Measurements from ENCODE around the gene HACD2. TPM values are rescaled to one million over a fixed set of nuclear protein-coding genes. Genes with fewer than 3 reads are reported as not detected.
A peak's percentile ranks its signal among the peaks of the same experiment; 100 is the strongest.

Gene HACD2
- polyA plus RNA-seq, 2 of the 4 experiments (the other 2 are of a cell fraction): 41.8 to 97.7 TPM

DNA sequence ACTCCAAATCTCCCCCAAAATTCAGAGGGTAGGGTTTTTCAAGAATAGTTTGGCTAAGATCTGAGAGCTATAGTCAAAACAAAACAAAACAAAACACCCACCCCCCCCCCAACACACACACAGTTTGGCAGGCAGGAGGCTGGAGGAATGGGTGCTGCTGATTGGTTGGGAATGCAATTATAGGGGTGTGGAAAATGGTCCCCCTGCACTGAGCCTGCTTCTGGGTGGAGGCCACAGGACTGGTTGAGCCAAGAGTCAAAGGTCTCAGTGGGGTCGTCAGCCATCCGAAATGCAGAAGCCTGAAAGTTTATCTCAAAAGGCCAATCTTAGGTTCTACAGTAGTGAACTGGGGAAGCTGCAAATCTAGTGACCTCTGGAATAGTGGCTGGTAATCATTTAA is 2.5 kb upstream of the HACD2 start:
- ChIA-PET POLR2A (no interaction called here), CTCF (interaction anchor here (0.8 to 1.6 kb wide), 5 partner anchors 11 to 115 kb away, joined by 3 to 5 read pairs (median 4); no protein-coding TSS in a partner anchor)
- ATAC-seq (no peak), FAIRE-seq (no peak), DNase-seq (ENCODE audit: low read depth in 1 of 2, low spot score in 1 of 2) (no peak)
- Histone ChIP-seq H3K27ac (no peak overlapping the region), H3K9me3 (peaks cover 39% of the 10 kb centered on the region), H3K4me2 (no peak overlapping the region), H3K4me3 (no peak overlapping the region), H3K4me1 (peaks cover 18% of the 10 kb centered on the region)
- TF ChIP-seq ZC3H11A (IDR thresholded peaks at IDR 0.05) (no peak), TP53 (CRISPR knock-in tag; IDR thresholded peaks at IDR 0.05) (no peak), ZNF302 (CRISPR knock-in tag; IDR thresholded peaks at IDR 0.05) (no peak), RARB (CRISPR knock-in tag; IDR thresholded peaks at IDR 0.05) (no peak), RNF2 (IDR thresholded peaks at IDR 0.05; ENCODE audit: borderline replicate concordance, low read depth) (no peak), MAZ (IDR thresholded peaks at IDR 0.05; ENCODE audit: borderline replicate concordance, low read depth, low read length) (no peak), ESRRA (IDR thresholded peaks at IDR 0.05; ENCODE audit: borderline replicate concordance, low read length) (no peak), NPAS2 (CRISPR knock-in tag; IDR thresholded peaks at IDR 0.05; ENCODE audit: borderline replicate concordance) (no peak), JUN (IDR thresholded peaks at IDR 0.05) (no peak), CHD2 (IDR thresholded peaks at IDR 0.05; ENCODE audit: low read length, partially characterized antibody) (no peak)
- TF ChIP-seq, protein P1, sequence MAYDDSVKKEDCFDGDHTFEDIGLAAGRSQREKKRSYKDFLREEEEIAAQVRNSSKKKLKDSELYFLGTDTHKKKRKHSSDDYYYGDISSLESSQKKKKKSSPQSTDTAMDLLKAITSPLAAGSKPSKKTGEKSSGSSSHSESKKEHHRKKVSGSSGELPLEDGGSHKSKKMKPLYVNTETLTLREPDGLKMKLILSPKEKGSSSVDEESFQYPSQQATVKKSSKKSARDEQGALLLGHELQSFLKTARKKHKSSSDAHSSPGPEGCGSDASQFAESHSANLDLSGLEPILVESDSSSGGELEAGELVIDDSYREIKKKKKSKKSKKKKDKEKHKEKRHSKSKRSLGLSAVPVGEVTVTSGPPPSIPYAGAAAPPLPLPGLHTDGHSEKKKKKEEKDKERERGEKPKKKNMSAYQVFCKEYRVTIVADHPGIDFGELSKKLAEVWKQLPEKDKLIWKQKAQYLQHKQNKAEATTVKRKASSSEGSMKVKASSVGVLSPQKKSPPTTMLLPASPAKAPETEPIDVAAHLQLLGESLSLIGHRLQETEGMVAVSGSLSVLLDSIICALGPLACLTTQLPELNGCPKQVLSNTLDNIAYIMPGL (CRISPR knock-in tag; IDR thresholded peaks at IDR 0.05; ENCODE audit: borderline replicate concordance): no peak
- 96% methylated on average over 2 of the region's 2 CpGs for WGBS (ENCODE audit: missing lambda C conversion rate)

DNA sequence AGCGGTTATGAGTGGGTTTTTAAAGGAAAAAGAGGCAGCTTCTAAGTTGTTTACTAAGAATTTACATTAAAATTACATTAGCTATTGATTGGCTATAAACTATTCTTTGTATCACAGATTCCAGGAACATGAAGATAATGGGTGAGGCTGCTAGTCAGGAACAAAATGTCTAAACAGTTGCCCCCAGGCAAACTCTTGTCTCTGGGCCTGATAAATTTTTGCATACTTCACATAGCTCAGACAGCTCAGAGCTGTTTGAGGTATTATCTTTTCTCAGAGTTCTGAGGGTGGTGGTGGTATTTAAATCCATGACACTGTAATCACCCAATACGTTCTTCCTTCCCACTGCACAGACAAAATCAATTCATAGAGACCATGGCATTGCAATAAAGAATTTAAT is 2.1 kb upstream of the HACD2 start:
- no peak for DNase-seq (ENCODE audit: low read depth in 1 of 2, low spot score in 1 of 2)
- H3K9me3 ChIP-seq: peaks cover 39% of the 10 kb centered on the region
- ChIA-PET CTCF (interaction anchor here (0.8 to 1.6 kb wide), 6 partner anchors 10 to 116 kb away, joined by 3 to 8 read pairs (median 5); no protein-coding TSS in a partner anchor), POLR2A (interaction anchor here (2.4 to 3.5 kb wide), 2 partner anchors 15 to 19 kb away, joined by 12 to 28 read pairs; no protein-coding TSS in a partner anchor)
- H3K4me3 ChIP-seq: no peak overlapping the region; the same call in 2 of the 3 replicates
- no peak for ATAC-seq
- H3K4me2 ChIP-seq: peak overlapping the region; percentile 74
- no peak for FAIRE-seq
- peaks cover 22% of the 10 kb centered on the region for H3K4me1 ChIP-seq
- TF ChIP-seq, protein P2, sequence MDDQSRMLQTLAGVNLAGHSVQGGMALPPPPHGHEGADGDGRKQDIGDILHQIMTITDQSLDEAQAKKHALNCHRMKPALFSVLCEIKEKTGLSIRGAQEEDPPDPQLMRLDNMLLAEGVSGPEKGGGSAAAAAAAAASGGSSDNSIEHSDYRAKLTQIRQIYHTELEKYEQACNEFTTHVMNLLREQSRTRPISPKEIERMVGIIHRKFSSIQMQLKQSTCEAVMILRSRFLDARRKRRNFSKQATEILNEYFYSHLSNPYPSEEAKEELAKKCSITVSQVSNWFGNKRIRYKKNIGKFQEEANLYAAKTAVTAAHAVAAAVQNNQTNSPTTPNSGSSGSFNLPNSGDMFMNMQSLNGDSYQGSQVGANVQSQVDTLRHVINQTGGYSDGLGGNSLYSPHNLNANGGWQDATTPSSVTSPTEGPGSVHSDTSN (IDR thresholded peaks at IDR 0.05): no peak
- TF ChIP-seq, protein P3, sequence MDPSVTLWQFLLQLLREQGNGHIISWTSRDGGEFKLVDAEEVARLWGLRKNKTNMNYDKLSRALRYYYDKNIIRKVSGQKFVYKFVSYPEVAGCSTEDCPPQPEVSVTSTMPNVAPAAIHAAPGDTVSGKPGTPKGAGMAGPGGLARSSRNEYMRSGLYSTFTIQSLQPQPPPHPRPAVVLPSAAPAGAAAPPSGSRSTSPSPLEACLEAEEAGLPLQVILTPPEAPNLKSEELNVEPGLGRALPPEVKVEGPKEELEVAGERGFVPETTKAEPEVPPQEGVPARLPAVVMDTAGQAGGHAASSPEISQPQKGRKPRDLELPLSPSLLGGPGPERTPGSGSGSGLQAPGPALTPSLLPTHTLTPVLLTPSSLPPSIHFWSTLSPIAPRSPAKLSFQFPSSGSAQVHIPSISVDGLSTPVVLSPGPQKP (IDR thresholded peaks at IDR 0.05; ENCODE audit: low read depth, low read length): no peak
- TF ChIP-seq, protein P4, sequence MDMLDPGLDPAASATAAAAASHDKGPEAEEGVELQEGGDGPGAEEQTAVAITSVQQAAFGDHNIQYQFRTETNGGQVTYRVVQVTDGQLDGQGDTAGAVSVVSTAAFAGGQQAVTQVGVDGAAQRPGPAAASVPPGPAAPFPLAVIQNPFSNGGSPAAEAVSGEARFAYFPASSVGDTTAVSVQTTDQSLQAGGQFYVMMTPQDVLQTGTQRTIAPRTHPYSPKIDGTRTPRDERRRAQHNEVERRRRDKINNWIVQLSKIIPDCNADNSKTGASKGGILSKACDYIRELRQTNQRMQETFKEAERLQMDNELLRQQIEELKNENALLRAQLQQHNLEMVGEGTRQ (IDR thresholded peaks at IDR 0.05): no peak
- TF ChIP-seq, protein P5, sequence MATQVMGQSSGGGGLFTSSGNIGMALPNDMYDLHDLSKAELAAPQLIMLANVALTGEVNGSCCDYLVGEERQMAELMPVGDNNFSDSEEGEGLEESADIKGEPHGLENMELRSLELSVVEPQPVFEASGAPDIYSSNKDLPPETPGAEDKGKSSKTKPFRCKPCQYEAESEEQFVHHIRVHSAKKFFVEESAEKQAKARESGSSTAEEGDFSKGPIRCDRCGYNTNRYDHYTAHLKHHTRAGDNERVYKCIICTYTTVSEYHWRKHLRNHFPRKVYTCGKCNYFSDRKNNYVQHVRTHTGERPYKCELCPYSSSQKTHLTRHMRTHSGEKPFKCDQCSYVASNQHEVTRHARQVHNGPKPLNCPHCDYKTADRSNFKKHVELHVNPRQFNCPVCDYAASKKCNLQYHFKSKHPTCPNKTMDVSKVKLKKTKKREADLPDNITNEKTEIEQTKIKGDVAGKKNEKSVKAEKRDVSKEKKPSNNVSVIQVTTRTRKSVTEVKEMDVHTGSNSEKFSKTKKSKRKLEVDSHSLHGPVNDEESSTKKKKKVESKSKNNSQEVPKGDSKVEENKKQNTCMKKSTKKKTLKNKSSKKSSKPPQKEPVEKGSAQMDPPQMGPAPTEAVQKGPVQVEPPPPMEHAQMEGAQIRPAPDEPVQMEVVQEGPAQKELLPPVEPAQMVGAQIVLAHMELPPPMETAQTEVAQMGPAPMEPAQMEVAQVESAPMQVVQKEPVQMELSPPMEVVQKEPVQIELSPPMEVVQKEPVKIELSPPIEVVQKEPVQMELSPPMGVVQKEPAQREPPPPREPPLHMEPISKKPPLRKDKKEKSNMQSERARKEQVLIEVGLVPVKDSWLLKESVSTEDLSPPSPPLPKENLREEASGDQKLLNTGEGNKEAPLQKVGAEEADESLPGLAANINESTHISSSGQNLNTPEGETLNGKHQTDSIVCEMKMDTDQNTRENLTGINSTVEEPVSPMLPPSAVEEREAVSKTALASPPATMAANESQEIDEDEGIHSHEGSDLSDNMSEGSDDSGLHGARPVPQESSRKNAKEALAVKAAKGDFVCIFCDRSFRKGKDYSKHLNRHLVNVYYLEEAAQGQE (IDR thresholded peaks at IDR 0.05): no peak
- H3K27ac ChIP-seq: peak overlapping the region; percentile 98 to 100; a peak in 3 of 6 replicates
- 77% methylated on average over 2 of the region's 2 CpGs for WGBS (ENCODE audit: missing lambda C conversion rate)

Measured in A549 (cell line).